Stimulated activated CD8-positive, alpha-beta memory T cell treated with anti-CD3 and anti-CD28 coated beads, Interleukin-7, amount 100 ng/mL, for 1 hour (primary cell): ENCODE results near the gene TBC1D22A.
"Not testable (repeated sequence)": the region's sequence is repeated elsewhere in the genome, so short reads cannot be mapped to it uniquely, and the experiment has no call there.

Source experiments
- DNase-seq, 2 donors: peaks; one replicate each; pipeline ENCODE4 v3.0.0-alpha.2; 2020; ENCODE audit warnings: low read depth in 2 of 2

Gene TBC1D22A

DNA sequence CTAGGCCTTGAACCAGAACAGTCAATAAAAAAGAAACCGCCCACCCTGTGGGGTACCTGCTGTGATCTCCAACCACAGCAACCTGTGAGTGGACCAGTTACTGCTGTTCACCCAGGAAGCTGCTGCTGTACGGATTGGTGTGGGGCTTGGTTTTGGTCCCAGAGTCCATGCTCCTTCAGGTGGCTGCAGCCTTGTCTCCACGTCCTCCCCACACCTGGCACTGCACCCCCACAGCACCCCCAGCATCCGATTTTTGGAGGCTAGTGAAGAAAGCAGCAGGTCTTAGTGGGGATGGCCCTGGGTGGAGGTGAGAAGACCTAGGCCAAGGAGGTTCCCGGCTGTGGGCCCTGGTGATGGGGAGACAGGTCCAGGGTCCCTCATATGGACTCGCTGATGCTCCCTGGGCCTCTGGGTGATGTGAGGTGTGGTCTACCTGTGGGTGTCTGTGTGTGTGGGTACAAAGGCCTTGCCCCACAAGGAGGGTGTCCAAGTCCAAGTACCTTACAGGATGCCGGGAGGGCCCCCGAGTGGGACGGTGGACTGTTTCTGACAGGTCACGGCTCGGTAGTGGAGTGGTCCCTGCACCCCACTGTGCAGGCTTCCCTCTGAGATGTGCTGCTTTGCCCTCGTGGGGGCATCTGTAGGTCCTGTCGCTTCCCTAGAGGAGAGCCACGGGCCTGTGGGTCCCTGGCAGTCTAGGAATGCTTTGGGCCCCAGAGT lies 283.4 kb downstream of the TBC1D22A start:
- no peak for DNase-seq

- DNase-seq: no peak
Observed at GRCh38 chr22:47046411-47047065, 284.1 kb downstream of the TBC1D22A start.

DNA sequence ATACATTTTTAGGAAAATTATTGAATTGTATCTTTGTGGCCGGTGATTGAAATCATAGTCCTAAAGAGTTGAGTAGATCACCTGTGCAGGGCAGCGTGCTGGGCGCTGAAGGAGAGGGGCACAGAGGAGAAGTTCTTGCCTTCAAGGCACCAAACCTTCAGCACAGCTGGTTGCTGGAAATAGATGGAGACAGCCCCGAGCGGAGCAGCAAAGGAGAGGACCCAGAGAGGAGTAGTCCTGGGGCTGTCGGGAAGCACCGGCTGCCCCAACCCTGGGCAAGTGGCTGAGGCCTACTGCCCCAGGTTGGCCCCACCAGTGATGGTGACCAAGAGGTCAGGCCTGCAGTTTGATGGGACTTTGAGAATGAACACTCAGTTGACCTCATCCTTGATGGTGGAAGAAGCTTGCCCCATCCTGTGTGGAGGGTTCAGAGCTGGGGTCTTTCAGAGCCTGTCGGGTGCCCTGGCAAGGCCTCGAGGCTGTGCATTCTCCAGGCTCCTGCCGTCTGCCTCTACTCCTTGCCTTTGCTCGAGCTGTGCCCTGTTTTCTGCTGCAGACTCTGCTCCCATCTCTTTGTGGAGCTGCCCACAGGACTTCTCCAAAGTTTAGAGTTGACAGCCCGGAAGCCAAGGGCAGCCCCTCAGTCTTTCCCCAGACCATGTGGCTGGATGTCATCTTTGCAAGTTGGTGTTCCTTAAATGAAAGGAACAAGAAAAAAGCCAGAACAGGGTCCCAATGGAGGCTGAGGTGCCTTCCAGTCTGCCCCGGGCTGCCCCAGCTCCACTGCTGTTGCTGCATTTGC lies 285.1 kb downstream of the TBC1D22A start:
- no peak for DNase-seq

- no peak for DNase-seq
Observed at GRCh38 chr22:47048123-47049077, 285.9 kb downstream of the TBC1D22A start.

- no peak for DNase-seq
Observed at GRCh38 chr22:47049078-47049624, 286.7 kb downstream of the TBC1D22A start.

GRCh38 chr22:47049736-47050400 lies 287.4 kb downstream of the TBC1D22A start:
- not testable (repeated sequence) for DNase-seq

- no peak for DNase-seq
Observed at GRCh38 chr22:47050401-47051051, 288.1 kb downstream of the TBC1D22A start.

- no peak for DNase-seq
Observed at GRCh38 chr22:47051441-47052071, 289.1 kb downstream of the TBC1D22A start.

- DNase-seq: no peak
Observed at GRCh38 chr22:47052236-47053012, 290.0 kb downstream of the TBC1D22A start.

- no peak for DNase-seq
Observed at GRCh38 chr22:47053013-47053725, 290.7 kb downstream of the TBC1D22A start.

DNA sequence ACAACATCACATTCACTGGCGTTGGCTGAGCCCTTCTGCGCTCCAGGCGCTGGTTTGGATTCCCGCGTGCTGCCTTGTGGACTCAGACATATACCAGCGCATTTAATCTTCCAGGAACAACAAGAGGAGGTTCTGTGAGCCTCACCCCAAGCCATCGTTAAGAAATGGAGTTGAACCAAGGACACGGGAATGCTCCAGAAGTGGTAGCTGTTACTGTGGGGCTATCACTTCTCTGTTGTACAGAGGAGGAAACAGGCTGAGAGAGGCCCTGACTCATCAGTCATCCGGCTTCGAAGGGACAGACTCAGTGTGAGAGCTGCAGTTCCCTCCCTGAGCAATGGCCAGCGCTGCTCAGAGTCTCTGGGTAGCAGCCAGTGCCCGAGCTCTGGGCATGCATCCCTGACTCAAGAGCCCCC lies 291.3 kb downstream of the TBC1D22A start:
- no peak for DNase-seq

DNA sequence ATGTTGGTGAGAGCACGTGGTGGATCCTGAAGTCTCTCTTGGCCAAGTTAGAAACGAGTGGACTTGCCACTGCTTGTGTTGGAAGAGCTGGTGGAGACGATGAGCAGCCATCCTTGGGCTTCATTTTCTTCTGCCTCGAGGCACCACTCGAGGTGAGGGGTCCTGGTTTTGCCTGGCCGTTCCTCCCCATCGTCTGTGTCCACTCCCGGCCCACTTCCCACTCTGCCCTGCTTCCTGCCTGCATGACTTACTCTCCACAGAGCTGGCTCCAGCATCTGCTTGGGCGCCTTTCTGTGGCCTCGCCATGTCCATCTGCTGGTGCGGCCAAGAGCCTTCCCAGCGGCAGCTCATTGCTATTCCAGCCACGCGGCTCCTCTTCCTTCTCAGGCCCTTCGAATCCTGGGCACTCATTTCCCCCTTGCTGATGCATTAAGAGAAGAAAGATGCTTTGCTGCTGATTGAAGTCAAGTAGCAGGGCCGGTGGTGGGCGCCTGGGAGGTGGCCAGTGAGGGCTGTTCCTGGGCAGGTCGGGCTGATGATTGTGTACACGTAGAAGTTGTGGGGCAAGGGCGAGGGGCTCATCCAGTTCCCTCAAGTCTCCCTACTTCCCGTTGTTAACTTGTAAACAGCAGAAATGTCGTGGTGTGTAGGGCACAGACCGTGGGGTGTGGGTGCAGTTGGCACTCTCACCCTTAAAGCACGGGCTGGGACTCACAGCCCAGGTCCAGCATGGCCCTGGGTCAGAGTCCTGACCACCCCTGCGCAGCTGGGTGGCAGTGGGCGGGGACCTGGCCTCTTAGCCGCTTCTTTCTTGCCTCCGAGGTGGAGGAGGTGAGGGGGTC lies 292.0 kb downstream of the TBC1D22A start:
- no peak for DNase-seq

GRCh38 chr22:47055073-47055355 lies 292.6 kb downstream of the TBC1D22A start:
- no peak for DNase-seq

GRCh38 chr22:47055461-47055860 lies 293.0 kb downstream of the TBC1D22A start:
- no peak for DNase-seq

GRCh38 chr22:47055921-47056320 lies 293.5 kb downstream of the TBC1D22A start:
- DNase-seq: no peak

DNA sequence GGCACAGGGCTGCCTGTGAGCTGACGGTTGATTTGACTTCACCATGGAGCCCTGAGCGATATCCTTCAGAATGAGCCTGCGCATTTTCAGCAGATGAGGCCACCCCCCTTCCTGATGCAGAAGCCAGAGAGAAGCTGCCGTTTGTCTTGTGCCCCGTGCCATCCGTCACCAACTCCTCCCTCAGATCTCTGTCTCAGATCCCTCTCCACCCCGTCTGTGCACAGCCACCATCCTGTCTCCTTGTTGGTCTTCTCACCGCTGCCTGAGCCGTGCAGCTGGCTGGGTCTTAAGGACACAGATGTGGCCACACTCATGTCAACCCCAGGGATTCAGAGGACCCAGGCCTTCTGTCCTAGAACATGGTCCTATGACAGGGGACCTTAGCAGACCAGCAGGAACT lies 293.9 kb downstream of the TBC1D22A start:
- no peak for DNase-seq

DNA sequence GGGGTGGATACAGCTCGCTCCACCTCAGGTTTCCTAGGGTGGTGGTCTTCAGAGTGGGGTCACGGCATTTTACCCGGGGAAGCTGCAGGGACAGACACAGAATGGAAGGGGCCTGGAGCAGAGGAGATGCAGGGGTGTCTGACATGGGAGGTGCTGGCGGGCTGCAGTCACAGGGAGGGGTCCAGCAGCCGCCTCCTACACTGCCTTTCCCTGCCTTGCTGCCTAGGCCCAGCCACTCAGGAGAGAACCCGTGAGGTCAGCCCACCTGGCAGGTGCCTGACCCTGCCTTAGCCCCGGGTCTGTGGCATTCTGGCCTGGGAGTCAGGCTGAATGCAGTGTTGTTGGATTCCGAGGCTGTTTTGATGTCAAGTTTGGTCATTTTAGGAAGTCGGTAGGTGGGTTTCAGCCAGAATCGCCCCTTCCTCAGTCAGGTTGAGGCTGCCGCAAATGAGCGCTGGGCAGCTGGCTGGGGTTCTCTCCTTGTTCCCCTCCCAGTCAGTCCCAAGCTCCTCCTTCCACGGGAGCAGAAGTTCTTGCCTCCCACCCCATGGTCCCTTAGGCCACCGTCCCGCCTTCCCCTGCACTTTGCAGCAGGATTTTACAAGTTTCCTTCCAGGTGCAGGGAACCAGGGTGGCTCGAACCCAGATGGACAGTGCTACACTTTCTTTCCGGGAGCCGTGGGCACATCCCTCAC lies 294.5 kb downstream of the TBC1D22A start:
- no peak for DNase-seq
